RWPE1 (cell line): ENCODE results near the gene DENND1A.

ENCODE experiments used
- CTCF ChIA-PET: fragments of 350-600 bp; sonication (Branson Sonifier 250); formaldehyde crosslinking; extraction: SDS; loops from one replicate; lab custom pipeline; 2021; lab: Yijun Ruan, JAX
- POLR2A ChIA-PET: fragments of 400-600 bp; formaldehyde crosslinking; extraction: SDS; loops from one replicate; lab custom pipeline; 2020; ENCODE audit warnings: antibody characterized with exemption; ENCODE audit not compliant: low non-redundant PET; lab: Yijun Ruan, JAX
- DNase-seq: peaks from one replicate; pipeline ENCODE4 v3.0.0; 2012; ENCODE audit warnings: low spot score
- H3K27ac ChIP-seq: fragments of 450-650 bp; 2 replicates; pipeline ENCODE4 v1.5.1; 2017
- TF ChIP-seq, protein P1 (sequence below): fragments of 450-650 bp; conservative IDR thresholded peaks from 2 replicates; pipeline ENCODE4 v1.5.1; 2017; ENCODE audit warnings: low read depth, mild to moderate bottlenecking

Gene DENND1A

DNA sequence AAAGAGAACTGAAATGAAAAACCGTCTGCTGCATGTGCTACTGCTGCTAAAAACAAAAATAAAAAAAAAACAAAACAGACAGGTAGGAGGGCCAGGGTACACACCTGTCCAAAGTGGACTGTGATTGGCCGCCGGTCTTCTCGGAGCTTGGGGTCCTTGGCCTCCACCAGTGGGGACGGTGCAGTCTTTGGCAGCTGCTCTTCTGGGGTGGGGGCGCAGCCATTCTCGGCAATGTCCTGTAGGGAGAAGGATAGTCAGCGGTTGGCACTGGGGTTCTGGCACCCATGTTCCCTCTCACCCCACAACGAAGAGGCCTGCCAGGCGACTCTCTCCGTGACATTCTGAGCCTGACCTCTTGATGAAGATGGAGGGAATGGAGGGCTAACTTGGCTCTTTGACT lies 489.7 kb downstream of the DENND1A start:
- no peak overlapping the region for H3K27ac ChIP-seq
- TF ChIP-seq, protein P1, sequence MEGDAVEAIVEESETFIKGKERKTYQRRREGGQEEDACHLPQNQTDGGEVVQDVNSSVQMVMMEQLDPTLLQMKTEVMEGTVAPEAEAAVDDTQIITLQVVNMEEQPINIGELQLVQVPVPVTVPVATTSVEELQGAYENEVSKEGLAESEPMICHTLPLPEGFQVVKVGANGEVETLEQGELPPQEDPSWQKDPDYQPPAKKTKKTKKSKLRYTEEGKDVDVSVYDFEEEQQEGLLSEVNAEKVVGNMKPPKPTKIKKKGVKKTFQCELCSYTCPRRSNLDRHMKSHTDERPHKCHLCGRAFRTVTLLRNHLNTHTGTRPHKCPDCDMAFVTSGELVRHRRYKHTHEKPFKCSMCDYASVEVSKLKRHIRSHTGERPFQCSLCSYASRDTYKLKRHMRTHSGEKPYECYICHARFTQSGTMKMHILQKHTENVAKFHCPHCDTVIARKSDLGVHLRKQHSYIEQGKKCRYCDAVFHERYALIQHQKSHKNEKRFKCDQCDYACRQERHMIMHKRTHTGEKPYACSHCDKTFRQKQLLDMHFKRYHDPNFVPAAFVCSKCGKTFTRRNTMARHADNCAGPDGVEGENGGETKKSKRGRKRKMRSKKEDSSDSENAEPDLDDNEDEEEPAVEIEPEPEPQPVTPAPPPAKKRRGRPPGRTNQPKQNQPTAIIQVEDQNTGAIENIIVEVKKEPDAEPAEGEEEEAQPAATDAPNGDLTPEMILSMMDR, result no peak
- POLR2A ChIA-PET, result no interaction called here
- no peak for DNase-seq
- CTCF ChIA-PET, result interaction anchor here (0.6 kb wide), 1 partner anchor 622 kb away, joined by 3 read pairs; no protein-coding TSS in a partner anchor

- no peak for DNase-seq
- ChIA-PET CTCF (interaction anchor here (0.6 to 0.7 kb wide), 2 partner anchors 11 to 476 kb away, joined by 3 to 4 read pairs; no protein-coding TSS in a partner anchor), POLR2A (no interaction called here)
- TF ChIP-seq, protein P1, result no peak
- no peak overlapping the region for H3K27ac ChIP-seq
Measured at GRCh38 chr9:123438821-123439220, 491.1 kb downstream of the DENND1A start.

- POLR2A ChIA-PET, result no interaction called here
- TF ChIP-seq, protein P1, result no peak
- CTCF ChIA-PET, result no interaction called here
- DNase-seq, result no peak
- no peak overlapping the region for H3K27ac ChIP-seq
Measured at GRCh38 chr9:123438321-123438720, 491.6 kb downstream of the DENND1A start.

DNA sequence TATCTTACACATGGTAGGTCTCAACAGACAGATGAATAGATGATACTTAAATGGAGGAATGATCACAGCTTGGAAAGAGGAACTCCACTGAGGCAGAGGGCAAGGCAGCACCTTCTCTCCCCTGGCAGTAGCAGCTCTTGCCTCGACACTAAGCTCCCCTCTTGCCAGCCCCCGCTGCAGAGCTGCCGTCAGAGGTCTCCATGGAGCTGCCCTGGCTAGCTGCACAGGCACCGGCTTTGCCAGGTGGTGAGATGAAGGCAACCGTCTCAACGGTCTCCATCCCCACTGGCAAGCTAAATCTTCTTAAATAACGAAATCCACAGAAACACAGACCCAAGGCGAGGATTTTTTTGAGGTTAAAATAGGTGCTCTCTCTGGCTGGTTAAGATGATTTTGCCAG lies 492.7 kb downstream of the DENND1A start:
- no peak overlapping the region for H3K27ac ChIP-seq
- no peak for DNase-seq
- POLR2A ChIA-PET, result no interaction called here
- CTCF ChIA-PET, result no interaction called here
- TF ChIP-seq, protein P1, result no peak

- TF ChIP-seq, protein P1, result no peak
- no peak for DNase-seq
- ChIA-PET CTCF (interaction anchor here (0.6 kb wide), 1 partner anchor 496 kb away, joined by 3 read pairs; no protein-coding TSS in a partner anchor), POLR2A (no interaction called here)
- no peak overlapping the region for H3K27ac ChIP-seq
Measured at GRCh38 chr9:123435471-123435870, 494.5 kb downstream of the DENND1A start.

GRCh38 chr9:123434619-123435240 lies 495.2 kb downstream of the DENND1A start:
- POLR2A ChIA-PET, result no interaction called here

More at GRCh38 chr9:123434619-123435240, 495.2 kb downstream of the DENND1A start:
- TF ChIP-seq, protein P1, result no peak
- CTCF ChIA-PET, result interaction anchor here (0.6 to 0.7 kb wide), 2 partner anchors 495 to 590 kb away, joined by 3 to 4 read pairs; no protein-coding TSS in a partner anchor
- H3K27ac ChIP-seq, result no peak overlapping the region
- peak; percentile 20 for DNase-seq
